ENCODE data around the gene PRDX6. TPM values are rescaled to one million over a fixed set of nuclear protein-coding genes. Genes with fewer than 3 reads are reported as not detected.

PRDX6 gene
- total RNA-seq, 1 donor from 2014 or later = 114 TPM

Other genes with a start within 250 kb of the PRDX6 start
- not detected in 2 replicates for gene SLC9C2, start 125.7 kb downstream of the PRDX6 start, total RNA-seq
- not detected in 2 replicates for gene TEX50, start 158.0 kb downstream of the PRDX6 start, total RNA-seq
- not detected in 2 replicates for gene ANKRD45, start 192.5 kb downstream of the PRDX6 start, total RNA-seq
- gene KLHL20, start 237.6 kb downstream of the PRDX6 start, total RNA-seq = 23.0 and 23.4 TPM in 2 replicates